GM12878 (cell line): ENCODE measurements around the gene UBE2F. TPM values are rescaled to one million over a fixed set of nuclear protein-coding genes. Genes with fewer than 3 reads are reported as not detected.

ENCODE experiments used
- ATAC-seq: fragments of 200-7000 bp; cut with Tn5 transposase; 3 replicates; pipeline ENCODE4 v1.9.1; 2020; ENCODE audit warnings: mild to moderate bottlenecking, moderate library complexity
- BruUV-seq: library from RNA; stranded (reverse); fragments of 400-500 nt; replicated peaks from 2 replicates; lab custom pipeline; 2021; lab: Mats Ljungman, UMichigan
- CTCF ChIA-PET: fragments of 300-600 bp; sonication (Branson Sonifier 250); formaldehyde crosslinking; extraction: SDS; loops from one replicate; lab custom pipeline; 2021; ENCODE audit warnings: inconsistent platforms; lab: Yijun Ruan, JAX
- POLR2A ChIA-PET: fragments of 350-600 bp; formaldehyde crosslinking; extraction: SDS; loops from one replicate; lab custom pipeline; 2021; ENCODE audit warnings: inconsistent platforms; lab: Charles Lee
- RAD21 ChIA-PET: fragments of 300-600 bp; sonication (Branson Sonifier 250); formaldehyde crosslinking; loops from one replicate; lab custom pipeline; 2023; ENCODE audit warnings: antibody characterized with exemption; ENCODE audit not compliant: unreplicated experiment; lab: Charles Lee
- SMC1A ChIA-PET: fragments of 300-600 bp; sonication (Branson Sonifier 250); formaldehyde crosslinking; loops from one replicate; lab custom pipeline; 2023; ENCODE audit not compliant: unreplicated experiment, uncharacterized antibody; lab: Charles Lee
- DNase-seq: peaks from one replicate; pipeline ENCODE4 v3.0.0-alpha.2; 2011; ENCODE audit warnings: low read depth, low spot score
- FAIRE-seq: peaks from 3 replicates; lab custom pipeline; 2011; peaks lifted over from hg19 to GRCh38; lab: Jason Lieb, UNC
- H2AFZ ChIP-seq: 2 replicates; pipeline ENCODE4 v1.6.0; 2011; ENCODE audit warnings: low read depth, low read length, control low read depth; ENCODE audit not compliant: control insufficient read depth
- H3K27ac ChIP-seq: 2 replicates; pipeline ENCODE4 v1.5.1; 2011; ENCODE audit warnings: control low read depth; ENCODE audit not compliant: control insufficient read depth, insufficient read depth
- H3K27me3 ChIP-seq, 2 experiments: replicated peaks in 1 of 2; 2 replicates each; pipeline versions ENCODE4 v1.6.0 to v1.6.1; 2011; ENCODE audit warnings: low read length in 1 of 2; ENCODE audit not compliant: control insufficient read depth in 2 of 2, insufficient read depth in 2 of 2
- H3K36me3 ChIP-seq, 2 experiments: 2 replicates each; pipeline ENCODE4 v1.5.1; 2011; ENCODE audit warnings: low read length in 1 of 2; ENCODE audit not compliant: control insufficient read depth in 2 of 2, insufficient read depth in 2 of 2
- H3K4me1 ChIP-seq: 2 replicates; pipeline ENCODE4 v1.6.1; 2011; ENCODE audit warnings: mild to moderate bottlenecking, low read length, moderate library complexity, mixed read lengths; ENCODE audit not compliant: control insufficient read depth, insufficient read depth
- H3K4me2 ChIP-seq: 2 replicates; pipeline ENCODE4 v1.6.0; 2011; ENCODE audit warnings: control low read depth; ENCODE audit not compliant: control insufficient read depth, insufficient read depth
- H3K4me3 ChIP-seq: fragments of 200-600 bp; sonication (generic); 2 replicates; pipeline ENCODE4 v1.5.1; 2016
- H3K79me2 ChIP-seq: 2 replicates; pipeline ENCODE4 v1.6.0; 2011; ENCODE audit warnings: low read length; ENCODE audit not compliant: control insufficient read depth, insufficient read depth
- H3K9ac ChIP-seq: 2 replicates; pipeline ENCODE4 v1.8.0; 2011; ENCODE audit warnings: low read length, control low read depth, mixed read lengths; ENCODE audit not compliant: control insufficient read depth, insufficient read depth
- H3K9me3 ChIP-seq: replicated peaks from 3 replicates; pipeline ENCODE4 v1.5.1; 2011; ENCODE audit warnings: mild to moderate bottlenecking, low read length; ENCODE audit not compliant: control insufficient read depth, insufficient read depth
- H4K20me1 ChIP-seq: 2 replicates; pipeline ENCODE4 v1.6.0; 2011; ENCODE audit not compliant: control insufficient read depth, insufficient read depth
- BCLAF1 ChIP-seq: fragments of 450-650 bp; IDR thresholded peaks from 2 replicates; pipeline ENCODE4 v1.6.1; 2017; ENCODE audit warnings: antibody characterized with exemption, mild to moderate bottlenecking, moderate library complexity
- CBX5 ChIP-seq: sonication (generic); IDR thresholded peaks from 2 replicates; pipeline ENCODE4 v1.6.1; 2016; ENCODE audit warnings: low read depth, moderate library complexity, mild to moderate bottlenecking, inconsistent platforms
- DPF2 ChIP-seq: fragments of 450-650 bp; IDR thresholded peaks from 2 replicates; pipeline ENCODE4 v1.6.1; 2017; ENCODE audit warnings: mild to moderate bottlenecking
- HDAC2 ChIP-seq: fragments of 200-600 bp; sonication (generic); IDR thresholded peaks from 2 replicates; pipeline ENCODE4 v1.6.1; 2017
- HSF1 ChIP-seq: fragments of 150-350 bp; IDR thresholded peaks from 2 replicates; pipeline ENCODE4 v1.6.1; 2014; ENCODE audit warnings: mild to moderate bottlenecking, low read depth, low read length
- MLLT1 ChIP-seq: fragments of 450-650 bp; IDR thresholded peaks from 2 replicates; pipeline ENCODE4 v1.6.1; 2016; ENCODE audit warnings: mild to moderate bottlenecking
- ZBTB33 ChIP-seq: fragments of 450-650 bp; IDR thresholded peaks from 2 replicates; pipeline ENCODE4 v1.6.1; 2017; ENCODE audit warnings: mild to moderate bottlenecking
- ZNF687 ChIP-seq: fragments of 450-650 bp; IDR thresholded peaks from 2 replicates; pipeline ENCODE4 v1.6.1; 2017; ENCODE audit warnings: mild to moderate bottlenecking, moderate library complexity
- WGBS: methylation state at CpG from one replicate; pipeline ENCODE4 v1.1.6; 2016; ENCODE audit warnings: low lambda C conversion rate; ENCODE audit not compliant: insufficient replicate concordance, insufficient coverage; ENCODE audit errors: missing lambda C conversion rate; 5-methylcytosine and 5-hydroxymethylcytosine counted together
- in situ Hi-C: fragments of 300-500 bp; cut with MboI; formaldehyde crosslinking; loops from 9 replicates; pipeline ENCODE4 v1.14.3; 2018; ENCODE audit warnings: mixed read lengths
- intact Hi-C: fragments of 100-400 bp; cut with micrococcal nuclease; formaldehyde crosslinking; loops from one replicate; pipeline ENCODE4 v1.14.2; 2022; ENCODE audit not compliant: unreplicated experiment
- polyA plus RNA-seq, 11 experiments: library from polyadenylated mRNA; depleted of rRNA in 4 of 11; unstranded in 6 of 11; stranded (reverse) in 5 of 11; fragments of >200 nt; fragmentation: Nextera tagmentation in 4 of 11; fragmentation: Illumina TruSeq in 1 of 11; extraction: Ambion mirVana in 4 of 11; extraction: Trizol in 1 of 11; gene quantifications; 1 replicate in 1 of 11; 2 replicates in 10 of 11; pipeline versions ENCODE4 v1.2.1 to v1.2.3, GENCODE V29; 2011 to 2016; ENCODE audit warnings: inconsistent platforms in 2 of 11, missing spikeins in 2 of 11, low read depth in 1 of 11
- total RNA-seq, 4 experiments: library from RNA; depleted of rRNA in 3 of 4; stranded (reverse); fragments of >200 nt in 3 of 4; fragmentation: Illumina TruSeq in 1 of 4; extraction: Trizol in 1 of 4; gene quantifications; 2 replicates each; pipeline versions ENCODE4 v1.2.1 to v1.2.3, GENCODE V29; 2013 to 2021

The UBE2F gene
- total and polyA plus RNA-seq, 10 of the 15 experiments (the other 5 are each of a cell fraction or from before 2014, with no cell fraction given): 12.3 to 64.4 (median 31.5) TPM

GRCh38 chr2:237934186-237934585 lies 32.6 kb upstream of the UBE2F start (continued):
- TF ChIP-seq MLLT1: no peak

GRCh38 chr2:237935740-237936452 lies 30.9 kb upstream of the UBE2F start:
- 41% methylated on average over 11 of the region's 11 CpGs for WGBS
- no peak for DNase-seq
- no peak for TF ChIP-seq DPF2
- no peak for TF ChIP-seq BCLAF1
- no peak for TF ChIP-seq ZBTB33
- no peak for TF ChIP-seq HDAC2
- TF ChIP-seq ZNF687: no peak
- TF ChIP-seq HSF1: no peak
- no peak for TF ChIP-seq CBX5
- ATAC-seq: no peak
- intact Hi-C loops: no loop called here
- no peak overlapping the region for H3K4me3 ChIP-seq
- no peak overlapping the region for H3K9ac ChIP-seq
- no peak overlapping the region for H3K4me2 ChIP-seq
- H3K79me2 ChIP-seq: no peaks in the 10 kb centered on the region
- SMC1A ChIA-PET: no interaction called here
- peaks cover 4% of the 10 kb centered on the region; the same call in 1 of the 2 replicates for H3K4me1 ChIP-seq
- RAD21 ChIA-PET: no interaction called here
- no peak overlapping the region for H2AFZ ChIP-seq
- CTCF ChIA-PET: interaction anchor here (0.6 kb wide), 1 partner anchor 745 kb away, joined by 3 read pairs; no protein-coding TSS in a partner anchor
- FAIRE-seq: no peak
- H3K27ac ChIP-seq: no peak overlapping the region
- H3K27me3 ChIP-seq: no peaks in the 10 kb centered on the region
- no peaks in the 10 kb centered on the region for H3K36me3 ChIP-seq
- H3K9me3 ChIP-seq: no peaks in the 10 kb centered on the region
- no TSS peak for BruUV-seq
- in situ Hi-C loops: no loop called here
- POLR2A ChIA-PET: no interaction called here
- H4K20me1 ChIP-seq: no peaks in the 10 kb centered on the region
